ENCODE measurements around the gene WDR1.

WDR1 gene

DNA sequence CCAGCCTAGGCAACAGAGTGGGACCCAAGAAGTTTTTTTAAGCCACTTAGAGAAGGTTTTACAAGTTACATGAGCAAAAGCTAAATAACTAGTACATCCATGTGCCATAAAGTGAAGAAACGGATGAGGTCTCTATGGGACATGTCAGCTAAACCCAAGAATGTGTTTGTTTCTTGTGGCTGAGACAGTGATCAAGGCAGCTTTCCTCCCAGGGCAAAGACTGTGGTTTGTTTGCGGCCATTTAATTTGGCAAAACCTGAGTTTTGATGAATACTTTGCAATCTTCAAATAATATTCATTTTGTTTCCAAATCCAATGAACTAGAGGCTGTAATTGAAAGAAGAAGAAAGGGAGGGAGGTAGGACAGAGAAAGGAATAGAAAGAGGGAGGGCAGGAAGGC is 50.4 kb downstream of the WDR1 start:
- DNase-seq, result no peak

- DNase-seq, result peak; percentile 59
These were observed 52.9 kb downstream of the WDR1 start for GRCh38 chr4:10063544-10064300.

- peak; percentile 34 for DNase-seq
These were observed 54.8 kb downstream of the WDR1 start for GRCh38 chr4:10061650-10062415.

DNA sequence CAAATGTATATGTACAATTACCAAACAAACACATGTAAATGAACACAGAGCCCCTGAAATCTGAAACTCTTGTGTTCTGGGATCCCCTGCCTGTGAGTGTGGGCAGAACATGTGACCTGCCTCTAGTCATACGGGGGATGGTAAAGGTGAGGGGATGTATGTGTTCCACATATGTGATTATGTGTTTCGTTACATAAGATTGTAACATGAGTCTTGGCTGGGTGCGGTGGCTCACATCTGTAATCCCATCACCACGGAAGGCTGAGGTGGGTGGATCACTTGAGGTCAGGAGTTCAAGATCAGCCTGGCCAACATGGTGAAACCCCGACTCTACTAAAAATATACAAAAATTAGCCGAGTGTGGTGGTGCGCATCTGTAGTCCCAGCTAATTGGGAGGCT is 58.2 kb downstream of the WDR1 start:
- DNase-seq, result no peak

- DNase-seq, result no peak
These were observed 59.6 kb downstream of the WDR1 start for GRCh38 chr4:10057023-10057395.

DNA sequence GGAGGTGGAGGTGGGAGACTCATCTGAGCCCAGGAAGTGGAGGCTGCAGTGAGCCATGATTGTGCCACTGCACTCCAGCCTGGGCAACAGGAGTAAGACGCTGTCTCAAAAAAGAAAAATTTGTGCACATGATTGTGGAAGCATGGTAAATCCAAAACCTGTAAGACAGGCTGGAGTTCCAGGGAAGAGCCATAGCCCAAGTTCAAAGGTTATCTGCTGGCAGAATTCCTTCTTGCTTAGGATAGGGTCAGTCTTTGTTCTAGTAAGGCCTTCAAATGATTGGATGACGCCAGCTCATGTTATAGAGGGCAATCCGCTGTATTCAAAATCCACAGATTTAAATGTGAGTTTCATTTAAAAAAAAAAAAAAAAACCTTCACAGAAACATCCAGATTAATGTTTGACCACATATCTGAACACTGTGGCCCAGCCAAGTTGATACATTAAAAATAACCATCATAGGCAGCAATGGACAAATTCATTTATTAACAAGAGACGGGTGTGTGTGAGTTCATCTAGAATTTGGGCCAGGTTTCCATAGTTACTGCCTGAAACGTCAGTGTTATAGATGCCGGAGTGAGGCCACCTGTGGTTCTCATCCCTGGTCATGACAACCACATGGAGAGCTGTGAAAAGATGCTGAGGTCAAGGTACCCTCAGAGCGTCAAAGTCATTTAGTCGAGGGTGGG is 60.1 kb downstream of the WDR1 start:
- no peak for DNase-seq

DNA sequence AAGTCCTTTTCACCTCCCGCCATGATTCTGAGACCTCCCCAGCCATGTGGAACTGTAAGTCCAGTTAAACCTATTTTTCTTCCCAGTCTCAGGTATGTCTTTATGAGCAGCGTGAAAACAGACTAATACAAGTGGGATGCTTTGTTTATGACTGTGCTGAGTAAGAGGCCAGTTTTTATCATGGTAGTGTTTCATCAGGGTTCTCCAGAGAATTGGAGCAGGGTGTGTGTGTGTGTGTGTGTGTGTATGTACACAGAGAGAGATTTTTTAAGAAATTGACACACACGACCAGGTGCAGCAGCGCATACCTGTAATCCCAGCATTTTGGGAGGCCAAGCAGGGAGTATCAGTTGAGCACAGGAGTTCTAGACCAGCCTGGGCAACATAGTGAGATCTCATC is 60.7 kb downstream of the WDR1 start:
- DNase-seq, result no peak

DNA sequence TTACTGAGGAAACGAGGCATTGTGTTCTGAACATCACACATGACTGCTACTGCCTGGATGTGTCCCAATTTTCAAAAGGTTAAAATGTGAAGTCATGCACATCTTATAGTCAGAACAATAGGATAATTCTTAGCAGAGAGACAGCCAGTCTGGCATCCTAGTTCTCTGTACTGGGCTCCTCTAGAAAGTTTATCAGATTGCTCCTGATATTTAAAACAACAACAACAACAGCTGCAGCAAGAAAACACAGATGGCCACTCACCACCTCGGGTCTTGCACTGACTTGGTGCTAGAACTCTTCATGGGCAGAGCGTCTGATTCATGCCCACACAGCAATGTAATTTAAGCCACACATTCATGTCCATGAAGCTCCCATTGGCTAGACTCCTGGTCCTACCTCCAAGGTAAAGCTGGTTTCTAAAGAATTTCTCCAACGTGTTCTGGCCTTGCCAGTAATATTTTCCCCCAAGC is 62.0 kb downstream of the WDR1 start:
- no peak for DNase-seq

- DNase-seq, result no peak
These were observed 62.8 kb downstream of the WDR1 start for GRCh38 chr4:10053635-10054453.

GRCh38 chr4:10051517-10052135 is 65.0 kb downstream of the WDR1 start:
- no peak for DNase-seq

GRCh38 chr4:10050721-10051120 is 65.9 kb downstream of the WDR1 start:
- DNase-seq, result no peak

DNA sequence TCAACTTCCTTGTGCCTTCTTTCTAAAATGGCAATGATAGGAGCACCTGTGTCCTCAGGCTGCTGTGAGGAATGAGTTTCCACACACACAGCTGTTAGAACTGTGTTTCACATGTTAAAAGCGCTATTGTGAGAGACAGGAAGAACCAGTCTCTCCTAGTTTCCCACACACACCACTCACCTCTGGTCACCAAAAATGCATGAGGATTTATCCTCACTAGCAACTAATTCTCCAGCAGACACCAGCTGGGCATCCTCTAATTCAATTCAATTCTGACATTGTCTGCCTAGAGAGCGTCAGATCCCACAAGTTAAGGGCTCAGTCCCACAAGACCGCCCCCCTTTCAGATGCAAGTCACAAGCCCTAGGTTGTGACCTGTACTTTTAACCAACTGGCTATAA is 66.3 kb downstream of the WDR1 start:
- DNase-seq, result no peak

DNA sequence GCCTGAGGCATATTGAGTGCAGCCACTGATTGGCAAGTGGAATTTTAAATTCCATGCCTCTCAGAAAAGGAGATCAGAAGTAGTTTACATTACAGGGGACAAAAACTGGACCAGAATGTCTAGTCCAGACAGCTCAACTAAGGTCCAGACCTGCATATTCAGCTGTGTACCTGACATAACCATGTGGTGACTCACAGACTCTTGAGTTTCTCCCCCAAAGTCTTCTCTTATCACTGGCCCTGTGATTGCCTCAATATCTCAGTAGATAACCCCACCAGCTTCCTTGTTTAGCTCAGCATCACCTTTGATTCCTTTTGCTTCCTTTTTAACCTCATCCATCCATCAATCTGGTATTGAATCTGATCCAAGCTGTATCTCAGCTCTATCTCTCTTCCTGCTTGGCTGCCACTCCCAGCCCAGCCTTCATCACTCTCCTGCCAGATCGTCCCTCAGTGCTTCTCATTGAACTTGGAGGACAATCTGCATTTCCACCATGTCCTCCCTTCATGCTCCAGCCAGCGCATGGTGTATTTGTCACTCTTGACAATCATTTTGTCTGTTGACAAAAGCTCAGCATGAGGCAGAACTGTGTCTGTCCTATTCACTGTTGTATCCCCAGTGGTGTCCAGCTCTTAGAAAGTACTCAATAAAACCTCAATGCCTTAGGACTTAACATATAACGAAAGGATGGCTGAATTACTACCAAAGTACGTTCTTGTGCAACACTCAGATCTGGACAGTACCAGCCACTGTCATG is 67.5 kb downstream of the WDR1 start:
- no peak for DNase-seq

DNA sequence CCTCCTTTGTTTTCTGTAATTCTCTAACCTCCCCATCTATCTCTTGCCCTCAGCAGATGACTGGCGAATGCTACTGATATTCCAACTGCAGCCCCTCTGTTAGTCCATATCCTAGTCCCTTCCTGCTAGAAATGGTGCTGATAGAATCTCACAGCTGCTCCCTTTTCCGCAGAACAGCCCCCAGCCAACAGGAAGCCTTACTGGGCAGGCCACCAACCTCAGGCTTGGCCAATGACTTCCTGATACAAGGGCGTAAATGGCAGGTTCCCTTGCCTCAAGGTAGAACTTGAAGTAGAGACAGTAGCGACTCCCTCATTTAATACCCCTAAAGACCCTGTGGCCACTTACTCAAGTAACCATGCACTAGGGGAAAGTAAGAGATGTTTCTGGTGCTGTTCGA is 68.6 kb downstream of the WDR1 start:
- no peak for DNase-seq

- peak; percentile 32 for DNase-seq
These were observed 70.1 kb downstream of the WDR1 start for GRCh38 chr4:10046471-10046870.

DNA sequence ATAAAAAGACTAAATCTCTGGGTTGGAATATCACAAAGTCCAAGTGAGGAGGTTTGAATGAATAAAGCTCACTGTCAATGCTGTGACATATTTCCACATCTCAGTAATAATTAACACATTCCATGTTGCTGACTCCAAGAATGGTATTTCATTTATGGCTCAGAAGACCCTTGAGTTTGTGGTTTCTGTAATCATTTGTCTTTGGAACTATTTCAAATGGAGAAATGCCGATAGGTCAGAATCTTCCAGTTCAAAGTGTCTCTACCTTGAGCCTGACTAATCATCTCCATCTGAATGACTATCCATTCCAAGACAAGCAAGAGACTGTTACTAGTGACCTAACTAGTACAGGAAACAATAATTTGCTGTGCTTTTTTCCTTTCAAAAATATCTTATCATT is 71.1 kb downstream of the WDR1 start:
- peak; percentile 70 for DNase-seq

DNA sequence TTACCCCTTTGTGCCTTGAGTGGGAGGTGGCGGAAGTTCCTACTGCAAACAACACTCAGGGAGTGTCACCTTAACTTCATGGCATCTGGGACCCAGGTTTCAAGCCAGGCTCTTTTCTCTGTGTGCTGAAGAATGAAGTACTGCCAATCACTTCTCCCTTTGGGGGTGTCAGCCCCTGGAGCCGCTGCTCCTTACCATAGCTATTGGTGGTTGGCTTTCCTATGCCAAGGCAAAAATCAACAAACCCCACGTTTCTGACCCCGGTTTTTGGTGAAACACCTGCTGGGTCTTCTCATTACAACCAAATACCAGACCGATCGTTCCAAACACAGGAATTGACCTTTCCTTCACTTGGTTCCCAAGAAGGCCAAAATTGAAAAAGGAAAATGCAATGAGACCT is 75.6 kb downstream of the WDR1 start:
- DNase-seq, result no peak

GRCh38 chr4:10040049-10040892 is 76.3 kb downstream of the WDR1 start:
- DNase-seq, result no peak

GRCh38 chr4:10036807-10037342 is 79.7 kb downstream of the WDR1 start:
- no peak for DNase-seq

- DNase-seq, result no peak
These were observed 81.5 kb downstream of the WDR1 start for GRCh38 chr4:10035130-10035529.
